ENCODE results near the gene JOSD2.

The JOSD2 gene

GRCh38 chr19:50514346-50515167 is 3.6 kb upstream of the JOSD2 start:
- DNase-seq (ENCODE audit: low spot score) = no peak

- DNase-seq (ENCODE audit: low spot score) = no peak
Measured at GRCh38 chr19:50513746-50514345, 2.9 kb upstream of the JOSD2 start, which contains the start of gene ASPDH. ASPDH (minus strand) TSS chr19:50513913; CDS start chr19:50513823, 90 bp downstream.

- no peak for DNase-seq (ENCODE audit: low spot score)
Measured at GRCh38 chr19:50512999-50513745, 2.2 kb upstream of the JOSD2 start.

GRCh38 chr19:50512112-50512998 is 1.4 kb upstream of the JOSD2 start:
- DNase-seq (ENCODE audit: low spot score) = no peak

GRCh38 chr19:50510700-50511068 is 307 bp downstream of the JOSD2 start:
- no peak for DNase-seq (ENCODE audit: low spot score)

- no peak for DNase-seq (ENCODE audit: low spot score)
Measured at GRCh38 chr19:50510121-50510670, 795 bp downstream of the JOSD2 start.

- no peak for DNase-seq (ENCODE audit: low spot score)
Measured at GRCh38 chr19:50509366-50509765, 1.6 kb downstream of the JOSD2 start.

GRCh38 chr19:50508843-50509190 is 2.2 kb downstream of the JOSD2 start:
- no peak for DNase-seq (ENCODE audit: low spot score)

- no peak for DNase-seq (ENCODE audit: low spot score)
Measured at GRCh38 chr19:50507376-50507775, 3.6 kb downstream of the JOSD2 start.

GRCh38 chr19:50506700-50507099 is 4.3 kb downstream of the JOSD2 start:
- no peak for DNase-seq (ENCODE audit: low spot score)

GRCh38 chr19:50505856-50506611 is 5.0 kb downstream of the JOSD2 start:
- DNase-seq (ENCODE audit: low spot score) = no peak

- DNase-seq (ENCODE audit: low spot score) = no peak
Measured at GRCh38 chr19:50501568-50502475, 9.2 kb downstream of the JOSD2 start.

- DNase-seq (ENCODE audit: low spot score) = no peak
Measured at GRCh38 chr19:50501186-50501567, 9.8 kb downstream of the JOSD2 start.

- no peak for DNase-seq (ENCODE audit: low spot score)
Measured at GRCh38 chr19:50500753-50501151, 10.2 kb downstream of the JOSD2 start.

GRCh38 chr19:50500060-50500752 is 10.8 kb downstream of the JOSD2 start:
- DNase-seq (ENCODE audit: low spot score) = no peak

GRCh38 chr19:50498219-50499056 is 12.6 kb downstream of the JOSD2 start:
- no peak for DNase-seq (ENCODE audit: low spot score)

- DNase-seq (ENCODE audit: low spot score) = no peak
Measured at GRCh38 chr19:50497022-50497405, 14.0 kb downstream of the JOSD2 start.
